Measurements from ENCODE around the gene HYOU1. TPM values are rescaled to one million over a fixed set of nuclear protein-coding genes. Genes with fewer than 3 reads are reported as not detected.

HYOU1 gene
- total and polyA plus RNA-seq, 2 of the 8 experiments (the other 6 are each of a cell fraction or from before 2014, with no cell fraction given), result 239 to 295 TPM

- Histone ChIP-seq H4K20me1 (replicated peaks in 1 of 2; ENCODE audit: control insufficient read depth in 1 of 2, insufficient read depth in 2 of 2, low read length in 2 of 2) (peaks cover 0 to 1% of the 10 kb centered on the region in 2 experiments), H3K79me2 (ENCODE audit: control insufficient read depth in 1 of 2, insufficient read depth in 2 of 2, low read length in 2 of 2) (peaks cover 3 to 12% of the 10 kb centered on the region in 2 experiments; a peak in 3 of 4 replicates), H4K91ac (replicated peaks; ENCODE audit: insufficient read length, low read length) (no peak overlapping the region), H3K18ac (ENCODE audit: extremely low read depth, low read length) (no peak overlapping the region), H2BK12ac (ENCODE audit: low read depth, low read length) (no peak overlapping the region), H2BK15ac (ENCODE audit: low read length) (no peak overlapping the region), H3K4me2 (ENCODE audit: insufficient read depth in 1 of 2, low read depth in 2 of 2, low read length in 2 of 2) (no peak overlapping the region), H3K4me1 (replicated peaks in 1 of 4; ENCODE audit: control insufficient read depth in 3 of 4, insufficient read depth in 4 of 4, low read length in 3 of 4) (peaks cover 0 to 5% (median 2%) of the 10 kb centered on the region in 4 experiments; a peak in 2 of 7 replicates), H3K27me3 (replicated peaks in 1 of 4; ENCODE audit: control insufficient read depth in 3 of 4, extremely low read depth in 1 of 4, insufficient read depth in 3 of 4, low read length in 3 of 4) (no peaks in the 10 kb centered on the region), H3K23me2 (ENCODE audit: low read depth, low read length) (peaks cover 7% of the 10 kb centered on the region; the same call in 1 of the 2 replicates), H3K56ac (replicated peaks; ENCODE audit: insufficient read length, low read depth, low read length) (no peak overlapping the region), H3K14ac (ENCODE audit: insufficient read length) (no peak overlapping the region), H3K27ac (ENCODE audit: low read depth, low read length) (no peak overlapping the region), H4K5ac (ENCODE audit: insufficient read length, low read depth, low read length) (no peak overlapping the region), H3K79me1 (ENCODE audit: low read depth, low read length) (no peaks in the 10 kb centered on the region; the same call in 1 of the 2 replicates), H3K23ac (ENCODE audit: insufficient read length) (no peak overlapping the region), H3K9ac (replicated peaks in 1 of 4; ENCODE audit: extremely low read depth in 1 of 4, low read depth in 3 of 4, low read length in 3 of 4) (no peak overlapping the region), H3K36me3 (ENCODE audit: control insufficient read depth in 2 of 4, insufficient read depth in 4 of 4, low read length in 3 of 4) (peaks cover 10 to 46% (median 33%) of the 10 kb centered on the region in 4 experiments), H3K4me3 (ENCODE audit: extremely low read depth in 1 of 4, insufficient read depth in 2 of 4, low read depth in 3 of 4, low read length in 4 of 4) (no peak overlapping the region), H2BK20ac (ENCODE audit: low read length) (no peak overlapping the region), H3K4ac (replicated peaks; ENCODE audit: insufficient read length, low read depth, low read length) (no peak overlapping the region), H4K8ac (ENCODE audit: extremely low read depth, insufficient read depth, low read length) (no peak overlapping the region), H3K9me3 (ENCODE audit: insufficient read depth in 2 of 2, low read depth in 1 of 2, low read length in 1 of 2) (no peaks in the 10 kb centered on the region), H2BK5ac (ENCODE audit: low read depth, low read length) (no peak overlapping the region), H2AK5ac (ENCODE audit: low read depth, low read length) (no peak overlapping the region), H2AFZ (ENCODE audit: low read length) (no peak overlapping the region), H2BK120ac (replicated peaks; ENCODE audit: low read depth, low read length) (no peak overlapping the region)
- ChIA-PET CTCF (ENCODE audit: partially characterized antibody) (interaction anchor here (0.9 to 1.5 kb wide), 2 partner anchors 12 to 115 kb away, joined by 3 to 4 read pairs; no protein-coding TSS in a partner anchor), POLR2A (ENCODE audit: partially characterized antibody) (interaction anchor here (0.9 to 9.2 kb wide), 6 partner anchors 8 to 77 kb away, joined by 3 to 141 read pairs (median 5); partner anchors contain the start of gene VPS11)
- WGBS, 2 experiments (ENCODE audit: extremely low coverage in 1 of 2, insufficient coverage in 1 of 2, insufficient read length in 1 of 2, insufficient replicate concordance in 2 of 2, low coverage in 1 of 2, low lambda C conversion rate in 2 of 2, missing lambda C conversion rate in 1 of 2), result 89% methylated on average over 7 of the region's 7 CpGs; no CpG with 5 or more reads in 1 of the 2 experiments
- FAIRE-seq, result no peak
- DNase-seq (ENCODE audit: low read depth in 1 of 2, low spot score in 2 of 2), result no peak
- TF ChIP-seq TCF12 (IDR thresholded peaks at IDR 0.05; ENCODE audit: low read depth, low read length) (no peak), SUZ12 (IDR thresholded peaks at IDR 0.05; ENCODE audit: low read length) (no peak), SIX5 (IDR thresholded peaks at IDR 0.05; ENCODE audit: low read depth, low read length) (no peak), POU5F1 (IDR thresholded peaks at IDR 0.05; ENCODE audit: low read depth, low read length) (no peak), POLR2A (IDR thresholded peaks at IDR 0.05; ENCODE audit: control extremely low read depth in 1 of 2, low read depth in 2 of 2, low read length in 2 of 2) (no peak), SIN3A (conservative IDR thresholded peaks at IDR 0.05 in 1 of 2, IDR thresholded peaks at IDR 0.05 in 1 of 2; ENCODE audit: low read depth in 1 of 2, low read length in 2 of 2) (no peak), CTBP2 (IDR thresholded peaks at IDR 0.05; ENCODE audit: borderline replicate concordance, insufficient read depth, insufficient read length, low read length) (no peak), EP300 (IDR thresholded peaks at IDR 0.05; ENCODE audit: borderline replicate concordance in 1 of 2, low read depth in 2 of 2, low read length in 2 of 2) (no peak), EZH2 (IDR thresholded peaks at IDR 0.05; ENCODE audit: low read depth, low read length, severe bottlenecking) (no peak), SP1 (IDR thresholded peaks at IDR 0.05; ENCODE audit: low read depth, low read length) (no peak), FOSL1 (IDR thresholded peaks at IDR 0.05; ENCODE audit: insufficient read depth, low read depth, low read length) (no peak), SIRT6 (IDR thresholded peaks at IDR 0.05; ENCODE audit: low read length) (no peak), BRCA1 (IDR thresholded peaks at IDR 0.05; ENCODE audit: low read depth, low read length) (no peak), POLR2AphosphoS5 (IDR thresholded peaks at IDR 0.05; ENCODE audit: low read depth, low read length) (no peak)
Measured at GRCh38 chr11:119081682-119082260, 24.8 kb upstream of the HYOU1 start.

Data from H1 (cell line).